CD14-positive monocyte (primary cell): ENCODE results near the gene FAM83F. TPM values are rescaled to one million over a fixed set of nuclear protein-coding genes. Genes with fewer than 3 reads are reported as not detected.

Experiments used
- DNase-seq, 3 donors: peaks; one replicate each; pipeline ENCODE4 v3.0.0-alpha.2; 2011 to 2022
- H2AFZ ChIP-seq: 2 replicates; pipeline ENCODE4 v1.6.0; 2012; ENCODE audit warnings: mild to moderate bottlenecking, low read depth, low read length, inconsistent platforms; ENCODE audit not compliant: insufficient read depth, poor library complexity, severe bottlenecking
- H3K27ac ChIP-seq, 2 donors: 1 replicate in 1 of 2; 2 replicates in 1 of 2; pipeline ENCODE4 v1.5.1; 2012 to 2013; ENCODE audit warnings: low read length in 2 of 2, control low read depth in 1 of 2, inconsistent platforms in 1 of 2, low read depth in 1 of 2, mild to moderate bottlenecking in 1 of 2
- H3K27me3 ChIP-seq, 2 donors: one replicate each; pipeline versions ENCODE4 v1.6.0 to v1.6.1; 2011 to 2013; ENCODE audit warnings: low read length in 2 of 2; ENCODE audit not compliant: control insufficient read depth in 2 of 2, insufficient read depth in 2 of 2
- H3K36me3 ChIP-seq, 2 donors: replicated peaks in 1 of 2; 1 replicate in 1 of 2; 2 replicates in 1 of 2; pipeline versions ENCODE4 v1.5.1 to v1.6.1; 2012 to 2013; ENCODE audit warnings: low read length in 2 of 2, control low read depth in 1 of 2, inconsistent platforms in 1 of 2, mild to moderate bottlenecking in 1 of 2; ENCODE audit not compliant: insufficient read depth in 2 of 2, control insufficient read depth in 1 of 2
- H3K4me1 ChIP-seq, 2 donors: 1 replicate in 1 of 2; 2 replicates in 1 of 2; pipeline versions ENCODE4 v1.5.1 to v1.6.1; 2012 to 2013; ENCODE audit warnings: low read length in 2 of 2, control low read depth in 1 of 2, inconsistent platforms in 1 of 2, mild to moderate bottlenecking in 1 of 2, moderate library complexity in 1 of 2; ENCODE audit not compliant: insufficient read depth in 2 of 2, control insufficient read depth in 1 of 2
- H3K4me2 ChIP-seq: replicated peaks from 2 replicates; pipeline ENCODE3; 2012; ENCODE audit warnings: low read length, moderate library complexity, mild to moderate bottlenecking; ENCODE audit not compliant: poor library complexity, severe bottlenecking; ENCODE audit errors: extremely low read depth
- H3K4me3 ChIP-seq, 3 experiments: fragments of 200-600 bp in 1 of 3; sonication (generic) in 1 of 3; replicated peaks in 1 of 3; 1 replicate in 2 of 3; 2 replicates in 1 of 3; pipeline ENCODE4 v1.5.1; 2011 to 2013; ENCODE audit warnings: low read length in 3 of 3, mild to moderate bottlenecking in 3 of 3, control low read depth in 2 of 3, low read depth in 2 of 3, inconsistent platforms in 1 of 3, moderate library complexity in 1 of 3
- H3K79me2 ChIP-seq: 2 replicates; pipeline ENCODE4 v1.6.0; 2012; ENCODE audit warnings: mild to moderate bottlenecking, control low read depth, inconsistent platforms, low read length, moderate library complexity; ENCODE audit not compliant: insufficient read depth
- H3K9ac ChIP-seq: 2 replicates; pipeline ENCODE4 v1.6.0; 2017; ENCODE audit warnings: low read length, mild to moderate bottlenecking; ENCODE audit not compliant: insufficient read depth, poor library complexity, severe bottlenecking
- H3K9me3 ChIP-seq, 2 donors: replicated peaks in 1 of 2; 1 replicate in 1 of 2; 2 replicates in 1 of 2; pipeline versions ENCODE4 v1.5.1 to v1.6.1; 2012 to 2013; ENCODE audit warnings: low read length in 2 of 2, control low read depth in 1 of 2; ENCODE audit not compliant: control insufficient read depth in 1 of 2, insufficient read depth in 1 of 2
- H4K20me1 ChIP-seq: 2 replicates; pipeline ENCODE4 v1.6.0; 2012; ENCODE audit warnings: mild to moderate bottlenecking, low read length, control low read depth, moderate library complexity; ENCODE audit not compliant: insufficient read depth
- H3K27ac Mint-ChIP-seq, 7 donors: one replicate each; pipeline ENCODE4 v1.8.0; 2020; ENCODE audit warnings: mild to moderate bottlenecking in 7 of 7, mixed read lengths in 7 of 7, moderate library complexity in 6 of 7, inconsistent platforms in 2 of 7
- H3K27me3 Mint-ChIP-seq, 3 donors: one replicate each; pipeline ENCODE4 v1.8.0; 2021 to 2022; ENCODE audit warnings: low read depth in 3 of 3, mild to moderate bottlenecking in 3 of 3, mixed read lengths in 3 of 3, moderate library complexity in 3 of 3, inconsistent platforms in 1 of 3
- H3K36me3 Mint-ChIP-seq, 2 donors: one replicate each; pipeline ENCODE4 v1.8.0; 2020; ENCODE audit warnings: mixed read lengths in 2 of 2, inconsistent platforms in 1 of 2, mild to moderate bottlenecking in 1 of 2
- H3K4me1 Mint-ChIP-seq: one replicate; pipeline ENCODE4 v1.8.0; 2020; ENCODE audit warnings: mild to moderate bottlenecking, mixed read lengths
- H3K4me3 Mint-ChIP-seq, 2 donors: one replicate each; pipeline ENCODE4 v1.8.0; 2020; ENCODE audit warnings: mild to moderate bottlenecking in 2 of 2, mixed read lengths in 2 of 2, moderate library complexity in 1 of 2
- H3K9me3 Mint-ChIP-seq, 7 donors: one replicate each; pipeline ENCODE4 v1.8.0; 2020 to 2022; ENCODE audit warnings: mixed read lengths in 7 of 7, mild to moderate bottlenecking in 6 of 7, moderate library complexity in 6 of 7, inconsistent platforms in 2 of 7
- CTCF ChIP-seq: fragments of 200-600 bp; IDR thresholded peaks from one replicate; pipeline ENCODE4 v1.8.0; 2022; ENCODE audit warnings: antibody characterized with exemption, mild to moderate bottlenecking
- WGBS: methylation state at CpG from one replicate; pipeline ENCODE4 v1.1.5; 2013; ENCODE audit warnings: missing lambda C conversion rate; ENCODE audit not compliant: insufficient coverage; 5-methylcytosine and 5-hydroxymethylcytosine counted together
- intact Hi-C, 2 donors: fragments of 100-400 bp; cut with micrococcal nuclease; formaldehyde crosslinking; loops; one replicate each; pipeline versions ENCODE4 v1.15.0 to v1.15.1; 2023
- polyA plus RNA-seq, 3 donors: library from polyadenylated mRNA; depleted of rRNA in 1 of 3; unstranded in 2 of 3; stranded (reverse) in 1 of 3; fragments of 300-500 nt in 2 of 3; fragments of >200 nt in 1 of 3; fragmentation: Illumina TruSeq in 2 of 3; gene quantifications; 1 replicate in 2 of 3; 2 replicates in 1 of 3; pipeline ENCODE4 v1.2.3, GENCODE V29; 2012 to 2021

FAM83F gene
- polyA plus RNA-seq, 3 donors = 0.01 TPM; not detected in 2

GRCh38 chr22:39954584-39955055, 40.1 kb upstream of the FAM83F start:
- Histone ChIP-seq H3K36me3 (no peaks in the 10 kb centered on the region), H3K4me3 (no peak overlapping the region), H3K27me3 (peaks cover 33 to 77% of the 10 kb centered on the region in 2 donors), H3K27ac (no peak overlapping the region), H3K4me1 (peaks cover 19 to 21% of the 10 kb centered on the region in 2 donors), H4K20me1 (no peaks in the 10 kb centered on the region), H3K9ac (no peak overlapping the region), H3K9me3 (no peaks in the 10 kb centered on the region), H3K4me2 (no peak overlapping the region), H2AFZ (no peak overlapping the region), H3K79me2 (no peaks in the 10 kb centered on the region)
- 100% methylated on average over 1 of the region's 4 CpGs for WGBS
- DNase-seq = no peak
- intact Hi-C loops = no loop called here
- peaks cover 69 to 86% (median 72%) of the 10 kb centered on the region in 3 donors for H3K27me3 Mint-ChIP-seq
- H3K4me3 Mint-ChIP-seq = peak overlapping the region in 1 of 2 donors; percentile 75
- TF ChIP-seq CTCF = no peak
- no peak overlapping the region for H3K27ac Mint-ChIP-seq
- H3K9me3 Mint-ChIP-seq = peaks cover 0 to 12% (median 6%) of the 10 kb centered on the region in 7 donors
- H3K36me3 Mint-ChIP-seq = peaks cover 10 to 12% of the 10 kb centered on the region in 2 donors
- peaks cover 35% of the 10 kb centered on the region for H3K4me1 Mint-ChIP-seq

- no peak for TF ChIP-seq CTCF
- Histone ChIP-seq H3K9ac (no peak overlapping the region), H3K79me2 (no peaks in the 10 kb centered on the region), H3K4me2 (no peak overlapping the region), H3K4me3 (no peak overlapping the region), H3K36me3 (no peaks in the 10 kb centered on the region), H4K20me1 (no peaks in the 10 kb centered on the region), H2AFZ (no peak overlapping the region), H3K4me1 (peaks cover 27 to 32% of the 10 kb centered on the region in 2 donors), H3K9me3 (no peaks in the 10 kb centered on the region), H3K27me3 (peaks cover 32 to 77% of the 10 kb centered on the region in 2 donors), H3K27ac (no peak overlapping the region)
- H3K4me1 Mint-ChIP-seq = peaks cover 46% of the 10 kb centered on the region
- peak overlapping the region in 1 of 7 donors; percentile 1 for H3K27ac Mint-ChIP-seq
- DNase-seq = no peak
- H3K36me3 Mint-ChIP-seq = peaks cover 18 to 22% of the 10 kb centered on the region in 2 donors
- intact Hi-C loops = no loop called here
- peaks cover 0 to 17% (median 6%) of the 10 kb centered on the region in 7 donors for H3K9me3 Mint-ChIP-seq
- H3K4me3 Mint-ChIP-seq = peak overlapping the region in 1 of 2 donors; percentile 75
- WGBS = no CpG with 5 or more reads among the region's 2 CpGs
- peaks cover 67 to 89% (median 72%) of the 10 kb centered on the region in 3 donors for H3K27me3 Mint-ChIP-seq
Measured at GRCh38 chr22:39955675-39956074, 39.1 kb upstream of the FAM83F start.
